ENCODE results near the gene PDIK1L. TPM values are rescaled to one million over a fixed set of nuclear protein-coding genes. Genes with fewer than 3 reads are reported as not detected.

Gene PDIK1L
- total and polyA plus RNA-seq, 2 donors (not counting 3 experiments of a cell fraction or from before 2014, with no cell fraction given), result 1.6 to 5.6 TPM

DNA sequence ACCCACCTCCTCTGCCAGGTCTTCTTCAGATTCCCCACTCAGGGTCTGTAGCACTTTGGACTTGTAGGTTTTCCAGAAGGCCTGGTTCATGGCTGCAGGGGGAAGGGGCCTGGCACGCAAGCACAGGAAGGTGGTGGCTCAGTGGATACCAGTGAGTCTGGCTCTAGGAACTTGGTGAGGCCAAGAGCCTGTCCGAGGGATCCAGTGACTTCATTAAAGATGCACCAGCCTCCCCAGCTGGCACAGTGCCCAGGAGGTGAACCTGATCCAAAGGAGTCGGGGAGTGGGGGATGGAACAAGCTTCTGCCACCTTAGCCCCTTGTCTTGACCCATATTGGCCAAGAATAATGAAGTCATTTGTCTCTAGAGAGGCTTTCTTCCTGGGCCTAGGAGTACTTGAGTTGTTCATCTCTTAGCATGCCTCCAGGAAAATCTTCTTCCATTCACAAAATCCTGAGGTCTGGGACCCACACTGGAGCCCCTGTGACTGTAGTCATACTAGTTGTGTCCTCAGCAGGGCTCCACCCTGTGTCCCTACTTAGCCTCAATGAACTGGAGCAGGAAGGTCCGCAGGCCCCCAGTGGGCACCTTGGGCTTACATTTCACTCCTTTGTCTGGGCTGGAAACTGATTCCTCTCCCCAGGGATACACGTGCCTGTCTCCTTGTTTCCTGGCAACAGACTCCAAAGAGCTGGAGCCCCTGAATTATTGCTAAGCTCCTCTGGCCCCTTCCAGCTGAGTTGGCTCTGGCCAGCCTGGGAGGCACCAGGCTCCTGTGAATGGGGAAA is 57.0 kb downstream of the PDIK1L start, which contains the start of gene C1orf232:
TSS of gene C1orf232 (minus strand) at position 554 of the 788 bp plus-strand sequence. CDS start at position 90, 464 bp downstream.
- no peak for FAIRE-seq
- ChIA-PET CTCF (interaction anchor here (0.9 to 3.7 kb wide), 17 partner anchors 12 to 249 kb away, joined by 4 to 48 read pairs (median 9); partner anchors contain the start of genes CEP85, FAM110D, PAFAH2 and PDIK1L), POLR2A (no interaction called here)
- intact Hi-C loops (cut with micrococcal nuclease) (loop anchor here (1.0 kb wide), 4 partner anchors 66 to 195 kb away; partner anchors contain the start of gene CEP85), dilution Hi-C loops (cut with MboI; ENCODE audit: extremely low pct_ligation_motif_present, low sequenced_read_pairs) (no loop called here)
- TF ChIP-seq POLR2A (IDR thresholded peaks at IDR 0.05; ENCODE audit: low read depth, low read length) (no peak), EZH2 (IDR thresholded peaks at IDR 0.05; ENCODE audit: borderline replicate concordance, low read depth, low read length, severe bottlenecking) (no peak), POLR2AphosphoS5 (IDR thresholded peaks at IDR 0.05; ENCODE audit: insufficient read depth, low read depth, low read length) (no peak), GATA2 (IDR thresholded peaks at IDR 0.05; ENCODE audit: insufficient read depth, insufficient read length, low read depth, low read length) (no peak), MYC (IDR thresholded peaks at IDR 0.05; ENCODE audit: low read depth, low read length) (no peak), JUN (IDR thresholded peaks at IDR 0.05; ENCODE audit: borderline replicate concordance, insufficient read depth, insufficient read length, low read depth) (no peak), FOS (IDR thresholded peaks at IDR 0.05; ENCODE audit: borderline replicate concordance, insufficient read depth, low read length) (no peak)
- TF ChIP-seq, protein P1, sequence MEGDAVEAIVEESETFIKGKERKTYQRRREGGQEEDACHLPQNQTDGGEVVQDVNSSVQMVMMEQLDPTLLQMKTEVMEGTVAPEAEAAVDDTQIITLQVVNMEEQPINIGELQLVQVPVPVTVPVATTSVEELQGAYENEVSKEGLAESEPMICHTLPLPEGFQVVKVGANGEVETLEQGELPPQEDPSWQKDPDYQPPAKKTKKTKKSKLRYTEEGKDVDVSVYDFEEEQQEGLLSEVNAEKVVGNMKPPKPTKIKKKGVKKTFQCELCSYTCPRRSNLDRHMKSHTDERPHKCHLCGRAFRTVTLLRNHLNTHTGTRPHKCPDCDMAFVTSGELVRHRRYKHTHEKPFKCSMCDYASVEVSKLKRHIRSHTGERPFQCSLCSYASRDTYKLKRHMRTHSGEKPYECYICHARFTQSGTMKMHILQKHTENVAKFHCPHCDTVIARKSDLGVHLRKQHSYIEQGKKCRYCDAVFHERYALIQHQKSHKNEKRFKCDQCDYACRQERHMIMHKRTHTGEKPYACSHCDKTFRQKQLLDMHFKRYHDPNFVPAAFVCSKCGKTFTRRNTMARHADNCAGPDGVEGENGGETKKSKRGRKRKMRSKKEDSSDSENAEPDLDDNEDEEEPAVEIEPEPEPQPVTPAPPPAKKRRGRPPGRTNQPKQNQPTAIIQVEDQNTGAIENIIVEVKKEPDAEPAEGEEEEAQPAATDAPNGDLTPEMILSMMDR (IDR thresholded peaks at IDR 0.05; ENCODE audit: extremely low read depth in 1 of 2, insufficient read depth in 1 of 2, low read depth in 1 of 2, low read length in 2 of 2), result no peak
- TF ChIP-seq, protein P2, sequence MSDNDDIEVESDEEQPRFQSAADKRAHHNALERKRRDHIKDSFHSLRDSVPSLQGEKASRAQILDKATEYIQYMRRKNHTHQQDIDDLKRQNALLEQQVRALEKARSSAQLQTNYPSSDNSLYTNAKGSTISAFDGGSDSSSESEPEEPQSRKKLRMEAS (IDR thresholded peaks at IDR 0.05; ENCODE audit: insufficient read depth, insufficient read length), result no peak
- Histone ChIP-seq H3K9me3 (replicated peaks; ENCODE audit: control insufficient read depth, insufficient read depth, low read length) (no peaks in the 10 kb centered on the region), H3K36me3 (ENCODE audit: control insufficient read depth in 2 of 2, extremely low read depth in 1 of 2, insufficient read depth in 2 of 2, low read length in 2 of 2) (no peaks in the 10 kb centered on the region), H3K9ac (replicated peaks; ENCODE audit: extremely low read depth, insufficient read depth, low read length) (peak within 1 kb of the TSS; percentile 74), H3K27me3 (ENCODE audit: control insufficient read depth in 2 of 2, insufficient read depth in 2 of 2, low read length in 2 of 2) (no peaks in the 10 kb centered on the region), H3K4me1 (ENCODE audit: control insufficient read depth, extremely low read depth, insufficient read depth, low read length) (no peaks in the 10 kb centered on the region), H3K79me2 (ENCODE audit: control insufficient read depth, insufficient read depth, low read length) (peaks cover 2% of the 10 kb centered on the region), H3K9me1 (replicated peaks; ENCODE audit: control insufficient read depth, extremely low read depth, insufficient read depth, low read length) (no peaks in the 10 kb centered on the region), H2AFZ (ENCODE audit: low read depth, low read length) (peak within 1 kb of the TSS; percentile 77), H4K20me1 (replicated peaks; ENCODE audit: control insufficient read depth, extremely low read depth, insufficient read depth, low read length) (no peaks in the 10 kb centered on the region), H3K27ac (ENCODE audit: insufficient read depth, low read depth, low read length) (peak within 1 kb of the TSS; percentile 47), H3K4me2 (ENCODE audit: insufficient read depth, low read length) (peak within 1 kb of the TSS; percentile 60), H3K4me3 (replicated peaks in 1 of 3; ENCODE audit: insufficient read depth in 1 of 3, low read depth in 1 of 3, low read length in 3 of 3) (peak within 1 kb of the TSS; percentile 46 to 72 (median 67))
- no TSS peak for BruUV-seq (replicated peaks)
- DNase-seq (ENCODE audit: low read depth, low spot score), result no peak
